Brain microvascular endothelial cell (primary cell): Measurements from ENCODE around the gene UTY.

Experiments used
- DNase-seq: peaks from one replicate; pipeline ENCODE4 v3.0.0-alpha.2; 2020
- H3K27ac ChIP-seq: fragments of 250-450 bp; sonication (Bioruptor Pico); 2 replicates; pipeline ENCODE4 v1.5.1; 2020; ENCODE audit warnings: mild to moderate bottlenecking, moderate library complexity
- H3K27me3 ChIP-seq: fragments of 250-450 bp; sonication (Bioruptor Pico); replicated peaks from 2 replicates; pipeline ENCODE4 v1.5.1; 2020; ENCODE audit warnings: mild to moderate bottlenecking
- H3K36me3 ChIP-seq: fragments of 250-450 bp; sonication (Bioruptor Pico); replicated peaks from 2 replicates; pipeline ENCODE4 v1.5.1; 2020; ENCODE audit warnings: mild to moderate bottlenecking
- H3K4me3 ChIP-seq: 2 replicates; pipeline ENCODE4 v1.5.1; 2011; ENCODE audit warnings: low read depth, mild to moderate bottlenecking, control low read depth, low read length, moderate library complexity
- in situ Hi-C: cut with HindIII; loops from 2 replicates; pipeline ENCODE4 v1.10.0; 2017; ENCODE audit warnings: low sequenced_read_pairs, low pct_ligation_motif_present
- TF ChIP-seq, protein P1 (sequence below): IDR thresholded peaks from 2 replicates; pipeline ENCODE4 v1.5.1; 2011; ENCODE audit warnings: low read depth, mild to moderate bottlenecking, moderate library complexity, low read length, control low read depth, inconsistent platforms; ENCODE audit errors: missing control alignments

The UTY gene

DNA sequence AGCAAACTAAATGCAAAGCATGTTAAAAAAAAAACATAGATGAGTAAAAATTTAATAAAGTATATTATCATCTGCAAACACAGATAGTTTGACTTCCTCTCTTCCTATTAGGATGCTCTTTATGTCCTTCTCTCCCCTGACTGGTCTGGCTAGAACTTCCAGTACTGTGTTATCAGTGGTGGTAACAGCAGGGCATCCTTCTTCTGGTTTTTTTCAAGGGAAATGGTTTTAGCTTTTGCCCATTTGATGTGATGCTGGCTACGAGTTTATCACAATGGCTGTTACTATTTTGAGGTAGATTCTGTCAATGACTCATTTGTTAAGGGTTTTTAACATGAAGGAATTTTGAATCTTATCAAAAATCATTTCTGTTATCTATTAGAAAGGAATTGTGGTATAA lies 34.3 kb downstream of the UTY start:
- Histone ChIP-seq H3K36me3 (no peaks in the 10 kb centered on the region), H3K27me3 (no peaks in the 10 kb centered on the region), H3K4me3 (no peak overlapping the region), H3K27ac (no peak overlapping the region)
- TF ChIP-seq, protein P1, sequence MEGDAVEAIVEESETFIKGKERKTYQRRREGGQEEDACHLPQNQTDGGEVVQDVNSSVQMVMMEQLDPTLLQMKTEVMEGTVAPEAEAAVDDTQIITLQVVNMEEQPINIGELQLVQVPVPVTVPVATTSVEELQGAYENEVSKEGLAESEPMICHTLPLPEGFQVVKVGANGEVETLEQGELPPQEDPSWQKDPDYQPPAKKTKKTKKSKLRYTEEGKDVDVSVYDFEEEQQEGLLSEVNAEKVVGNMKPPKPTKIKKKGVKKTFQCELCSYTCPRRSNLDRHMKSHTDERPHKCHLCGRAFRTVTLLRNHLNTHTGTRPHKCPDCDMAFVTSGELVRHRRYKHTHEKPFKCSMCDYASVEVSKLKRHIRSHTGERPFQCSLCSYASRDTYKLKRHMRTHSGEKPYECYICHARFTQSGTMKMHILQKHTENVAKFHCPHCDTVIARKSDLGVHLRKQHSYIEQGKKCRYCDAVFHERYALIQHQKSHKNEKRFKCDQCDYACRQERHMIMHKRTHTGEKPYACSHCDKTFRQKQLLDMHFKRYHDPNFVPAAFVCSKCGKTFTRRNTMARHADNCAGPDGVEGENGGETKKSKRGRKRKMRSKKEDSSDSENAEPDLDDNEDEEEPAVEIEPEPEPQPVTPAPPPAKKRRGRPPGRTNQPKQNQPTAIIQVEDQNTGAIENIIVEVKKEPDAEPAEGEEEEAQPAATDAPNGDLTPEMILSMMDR, result no peak
- in situ Hi-C loops, result no loop called here
- no peak for DNase-seq

DNA sequence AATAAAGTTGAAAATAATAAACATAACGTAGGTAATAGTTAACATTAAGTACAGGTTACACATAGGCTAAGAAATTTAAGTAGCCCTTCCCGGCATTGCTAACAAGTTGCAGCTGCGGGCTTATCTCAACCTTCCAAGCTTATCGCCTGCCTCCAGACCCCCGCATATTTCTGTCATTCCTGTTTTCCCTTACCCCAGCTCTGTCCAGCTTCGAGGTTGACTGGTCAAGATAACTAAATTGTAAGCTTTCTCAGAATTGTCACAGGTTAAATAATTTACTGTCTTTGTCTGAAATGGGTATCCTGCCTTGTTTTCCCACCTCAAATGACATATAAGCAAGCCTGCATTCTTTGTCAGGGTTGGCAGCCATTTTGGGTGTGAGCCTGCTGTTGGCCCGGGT lies 36.7 kb downstream of the UTY start:
- in situ Hi-C loops, result no loop called here
- Histone ChIP-seq H3K27me3 (no peaks in the 10 kb centered on the region), H3K4me3 (no peak overlapping the region), H3K27ac (no peak overlapping the region), H3K36me3 (no peaks in the 10 kb centered on the region)
- TF ChIP-seq, protein P1, result no peak
- DNase-seq, result no peak

DNA sequence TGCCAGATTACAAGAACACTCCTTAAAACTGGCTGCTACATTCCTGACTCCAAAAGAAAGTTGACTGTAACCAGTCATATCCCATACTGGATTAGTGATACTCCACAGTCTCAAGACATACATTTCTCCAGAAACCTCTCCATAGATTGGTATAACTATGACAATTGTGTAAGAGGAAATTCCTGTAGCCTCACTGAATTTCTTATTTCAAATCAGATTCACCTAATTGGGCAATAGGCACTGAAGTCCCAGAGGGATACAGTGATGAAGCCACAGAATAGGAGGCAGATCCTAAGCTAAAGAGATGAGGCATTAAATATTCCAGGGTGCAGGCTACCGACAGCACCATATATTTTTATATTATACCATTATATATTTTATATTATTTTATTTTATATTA lies 39.0 kb downstream of the UTY start:
- in situ Hi-C loops, result no loop called here
- H3K27ac ChIP-seq, result no peak overlapping the region
- no peak for DNase-seq
- TF ChIP-seq, protein P1, result no peak
- no peaks in the 10 kb centered on the region for H3K27me3 ChIP-seq
- H3K36me3 ChIP-seq, result no peaks in the 10 kb centered on the region
- no peak overlapping the region for H3K4me3 ChIP-seq

DNA sequence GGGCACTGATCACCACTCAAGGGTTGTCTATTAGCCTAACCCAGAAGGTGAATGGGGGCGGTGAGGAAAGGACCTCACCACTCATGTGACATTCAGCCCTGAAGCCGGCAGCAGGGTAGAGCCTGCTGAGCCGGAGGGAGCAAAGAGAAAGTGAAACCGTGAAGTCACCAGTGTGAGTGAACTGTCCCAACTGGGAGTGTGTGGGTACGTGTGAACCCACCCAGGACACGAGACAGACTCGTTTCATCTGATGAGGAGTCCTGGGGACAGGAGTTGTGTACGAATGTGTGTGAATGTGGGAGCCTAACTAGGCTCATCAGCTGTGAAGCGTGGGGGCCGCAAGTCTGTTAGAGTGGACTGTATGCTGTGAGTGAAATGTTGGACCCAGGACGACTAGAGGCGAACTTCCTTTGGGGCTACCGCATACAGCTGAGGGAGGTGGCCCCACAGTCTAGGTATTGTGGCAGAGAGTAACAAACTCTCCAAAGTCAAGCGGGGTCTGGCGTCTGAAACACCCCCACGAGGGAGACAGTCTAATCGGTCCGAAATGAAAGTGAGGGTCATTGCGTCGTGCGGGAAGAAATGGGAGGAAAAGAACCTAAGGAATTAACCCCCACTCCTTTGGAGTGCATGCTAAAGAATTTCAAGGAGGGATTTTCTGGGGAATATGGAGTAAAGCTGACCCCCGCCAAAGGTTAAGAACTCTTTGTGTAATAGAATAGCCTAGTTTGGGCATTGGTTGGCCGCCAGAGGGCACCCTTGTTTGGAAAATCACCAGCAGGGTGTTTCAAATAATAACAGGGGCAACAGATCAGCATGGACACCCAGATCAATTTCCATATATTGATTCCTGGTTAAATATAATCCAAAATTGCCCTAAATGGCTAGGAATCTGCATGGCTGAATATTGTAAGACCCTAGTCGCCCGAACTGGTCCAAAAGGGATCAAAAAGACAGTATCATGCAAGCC lies 43.6 kb downstream of the UTY start:
- in situ Hi-C loops, result no loop called here
- DNase-seq, result no peak
- H3K27me3 ChIP-seq, result no peaks in the 10 kb centered on the region
- no peaks in the 10 kb centered on the region for H3K36me3 ChIP-seq
- H3K27ac ChIP-seq, result no peak overlapping the region
- TF ChIP-seq, protein P1, result no peak
- H3K4me3 ChIP-seq, result no peak overlapping the region

DNA sequence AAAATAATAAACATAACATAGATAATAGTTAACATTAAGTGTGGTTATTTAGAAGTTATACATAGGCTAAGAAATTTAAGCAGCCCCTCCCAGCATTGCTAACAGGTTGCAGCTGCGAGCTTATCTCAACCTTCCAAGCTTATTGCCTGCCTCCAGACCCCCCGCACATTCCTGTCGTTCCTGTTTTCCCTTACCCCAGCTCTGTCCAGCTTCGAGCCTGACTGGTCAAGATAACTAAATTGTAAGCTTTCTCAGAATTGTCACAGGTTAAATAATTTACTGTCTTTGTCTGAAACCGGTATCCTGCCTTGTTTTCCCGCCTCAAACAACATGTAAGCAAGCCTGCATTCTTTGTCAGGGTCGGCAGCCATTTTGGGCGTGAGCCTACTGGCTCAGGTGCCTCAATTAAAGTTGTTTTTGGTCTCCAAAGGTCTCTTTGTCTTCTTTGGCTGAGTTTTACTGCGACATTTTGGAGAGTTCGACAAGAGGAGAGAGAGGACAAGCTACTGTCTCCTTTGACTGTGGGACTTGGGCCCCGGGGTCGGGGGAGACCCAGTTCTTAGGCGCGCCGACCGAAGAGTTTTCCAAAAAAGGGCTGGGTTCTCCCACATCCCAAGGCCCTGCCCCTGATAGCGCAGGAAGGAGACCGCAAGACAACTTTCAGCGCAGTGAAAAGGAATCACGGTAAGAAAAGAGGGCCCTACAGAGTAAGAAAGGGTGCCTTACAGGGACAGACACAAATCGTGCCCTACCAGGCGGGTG lies 44.4 kb downstream of the UTY start:
- H3K27me3 ChIP-seq, result no peaks in the 10 kb centered on the region
- in situ Hi-C loops, result no loop called here
- H3K36me3 ChIP-seq, result no peaks in the 10 kb centered on the region
- H3K4me3 ChIP-seq, result no peak overlapping the region
- no peak overlapping the region for H3K27ac ChIP-seq
- no peak for DNase-seq
- TF ChIP-seq, protein P1, result no peak
